Eye (tissue), 1 donor: ENCODE measurements around the gene CTNNA2.

Experiments
- DNase-seq: peaks from one replicate; pipeline ENCODE4 v3.0.0-alpha.2; 2015

The CTNNA2 gene

DNA sequence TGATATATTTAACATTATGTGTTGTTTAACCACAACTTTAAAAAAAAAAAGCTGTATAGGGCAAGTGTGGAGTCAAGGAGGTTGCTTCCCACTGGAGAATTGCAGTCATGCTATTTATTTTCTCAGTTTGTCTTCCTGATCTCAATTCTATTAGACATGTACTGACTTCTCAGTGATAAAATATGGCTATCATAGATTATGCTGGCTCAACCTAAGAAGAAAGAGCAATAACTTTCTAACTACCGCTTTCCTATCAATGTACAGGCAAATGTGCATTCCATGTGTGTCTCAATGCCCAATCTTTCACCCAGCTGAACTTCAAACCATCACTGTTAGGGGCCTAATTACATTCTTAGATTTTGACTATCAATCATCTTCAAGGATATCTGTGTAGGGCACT, 201.4 kb downstream of the CTNNA2 start:
- no peak for DNase-seq

DNA sequence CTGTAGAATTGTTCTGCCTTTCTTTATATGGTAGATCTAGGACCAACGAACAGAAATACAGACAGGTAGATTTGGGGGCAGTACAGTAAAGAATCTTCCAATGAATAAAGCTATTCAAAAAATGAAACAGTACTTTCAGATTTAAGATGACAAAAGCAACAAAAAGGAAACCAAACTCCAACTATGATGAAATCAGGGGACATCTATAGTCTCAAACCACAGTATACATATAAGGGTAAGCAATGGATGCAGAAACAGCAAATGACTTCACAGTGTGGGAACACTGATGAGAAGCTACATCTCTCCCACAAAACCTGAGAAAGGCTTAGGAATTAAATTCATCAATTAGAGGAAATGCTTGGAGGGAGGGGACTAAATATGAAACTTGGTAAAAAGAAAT, 202.5 kb downstream of the CTNNA2 start:
- DNase-seq, result no peak

DNA sequence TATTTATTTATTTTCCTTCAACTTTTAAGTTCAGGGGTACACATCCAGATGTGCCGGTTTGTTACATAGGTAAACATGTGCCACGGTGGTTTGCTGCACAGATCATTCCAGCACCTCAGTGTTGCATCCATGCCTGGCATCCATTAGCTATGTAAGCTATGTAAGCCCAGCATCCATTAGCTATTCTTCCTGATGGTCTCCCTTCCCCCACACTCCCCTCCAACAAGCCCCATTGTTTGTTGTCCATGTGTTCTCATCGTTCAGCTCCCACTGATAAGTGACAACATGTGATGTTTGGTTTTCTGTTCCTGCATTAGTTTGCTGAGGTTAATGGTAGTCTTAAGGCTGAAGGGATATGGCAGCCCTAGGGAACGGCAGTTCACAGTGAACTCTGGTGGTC, 203.4 kb downstream of the CTNNA2 start:
- DNase-seq, result peak; percentile 40

- peak; percentile 16 for DNase-seq
Measured at GRCh38 chr2:79717364-79718007, 204.6 kb downstream of the CTNNA2 start.

GRCh38 chr2:79721061-79721460, 208.2 kb downstream of the CTNNA2 start:
- no peak for DNase-seq

GRCh38 chr2:79721966-79722365, 209.1 kb downstream of the CTNNA2 start:
- DNase-seq, result no peak

- no peak for DNase-seq
Measured at GRCh38 chr2:79723830-79724229, 211.0 kb downstream of the CTNNA2 start.

DNA sequence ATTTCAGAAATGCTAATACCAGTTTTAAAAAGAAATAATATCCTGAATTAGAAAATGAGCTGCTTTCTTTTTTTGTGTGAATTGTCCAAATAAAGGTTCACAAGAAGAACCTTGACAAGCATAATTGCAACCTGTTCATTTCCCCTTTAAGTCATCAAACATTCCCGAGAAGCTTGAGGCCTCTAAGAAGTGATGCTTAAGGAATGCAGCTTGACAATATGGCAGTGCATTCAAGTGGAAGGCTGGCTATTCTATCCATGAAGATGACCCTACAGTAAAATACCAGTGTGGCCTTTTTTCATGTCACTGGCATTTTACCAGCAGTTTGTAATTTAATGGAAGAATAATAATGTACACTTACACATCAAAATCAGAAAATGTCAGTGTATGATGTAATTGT, 216.7 kb downstream of the CTNNA2 start:
- DNase-seq, result peak; percentile 87

DNA sequence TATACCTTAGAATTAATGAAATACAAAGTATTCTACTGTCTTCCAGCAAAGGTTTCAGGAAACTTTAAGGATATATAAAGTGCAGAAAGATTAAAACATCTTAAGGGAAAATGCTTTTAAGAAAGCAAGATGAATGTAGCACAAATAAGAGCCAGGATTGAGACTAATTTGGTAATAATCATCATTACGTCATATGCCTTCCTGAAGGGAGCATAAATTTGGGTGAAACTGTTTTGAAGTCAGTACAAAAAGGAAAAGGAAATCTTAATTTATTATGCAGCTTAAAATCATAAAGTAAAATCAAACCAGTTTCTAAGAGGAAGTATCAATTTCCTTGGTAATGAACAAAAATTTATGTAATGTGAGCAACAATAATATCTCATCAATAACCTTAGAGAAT, 221.7 kb downstream of the CTNNA2 start:
- no peak for DNase-seq

GRCh38 chr2:79740879-79741443, 228.1 kb downstream of the CTNNA2 start:
- DNase-seq, result no peak

- no peak for DNase-seq
Measured at GRCh38 chr2:79750321-79750720, 237.5 kb downstream of the CTNNA2 start.

DNA sequence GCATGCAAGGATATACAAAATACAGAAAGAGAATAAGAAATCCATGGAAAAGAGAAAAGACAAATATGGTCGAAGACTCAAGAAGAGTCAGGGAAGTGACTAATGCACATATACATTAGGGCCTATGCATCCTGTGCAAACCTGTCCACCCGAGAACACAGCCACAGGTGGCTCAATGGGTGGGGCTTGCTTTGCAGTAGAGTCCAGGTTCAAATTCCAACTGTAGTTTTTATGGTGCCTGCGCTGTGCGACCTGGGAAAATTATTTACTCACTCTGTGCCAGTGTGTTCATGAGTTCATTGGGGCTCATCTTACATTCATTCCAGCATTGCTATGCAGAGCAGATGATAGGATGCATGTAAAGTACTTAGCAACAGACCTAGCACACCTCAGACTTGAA, 244.7 kb downstream of the CTNNA2 start:
- DNase-seq, result no peak

DNA sequence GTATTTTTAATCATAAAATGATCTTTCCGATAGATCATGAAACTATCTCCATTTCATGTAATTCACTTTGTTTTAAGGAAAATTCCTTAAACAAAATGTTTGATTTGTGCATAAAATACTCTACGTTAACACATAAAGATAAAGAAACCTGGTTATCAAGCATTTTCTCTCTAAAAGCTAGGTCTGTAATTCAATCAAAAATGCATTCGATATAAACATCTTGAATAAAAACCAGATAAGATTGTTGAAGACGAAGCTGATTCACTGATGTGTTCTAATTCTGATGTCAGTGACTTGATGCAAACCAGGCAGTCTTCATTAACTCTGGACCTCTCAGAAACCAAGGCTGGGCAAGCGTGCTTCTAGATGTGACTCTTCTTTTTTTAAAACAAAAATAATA, 245.2 kb downstream of the CTNNA2 start:
- DNase-seq, result no peak

GRCh38 chr2:79758749-79759282, 246.0 kb downstream of the CTNNA2 start:
- DNase-seq, result no peak

DNA sequence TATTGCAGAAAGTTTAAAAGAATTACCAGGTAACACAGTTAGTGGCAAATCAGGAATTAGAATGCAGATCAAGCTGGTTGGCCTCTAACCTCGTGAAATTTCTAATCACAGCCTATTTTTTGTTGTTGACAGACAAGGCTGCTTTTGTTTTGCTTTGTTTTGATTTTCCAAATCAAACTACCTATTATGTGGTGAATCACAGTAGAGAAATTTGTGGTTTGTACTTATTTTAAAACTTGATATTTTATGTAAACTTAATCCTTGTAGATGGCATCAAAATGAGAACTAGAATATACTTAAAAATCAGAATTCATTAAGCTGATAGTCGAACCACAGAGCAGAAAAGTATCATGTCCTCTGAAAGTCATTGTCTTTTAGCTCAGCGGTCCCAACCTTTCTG, 258.1 kb downstream of the CTNNA2 start:
- DNase-seq, result no peak

GRCh38 chr2:79771493-79771892, 258.6 kb downstream of the CTNNA2 start:
- DNase-seq, result peak; percentile 57

DNA sequence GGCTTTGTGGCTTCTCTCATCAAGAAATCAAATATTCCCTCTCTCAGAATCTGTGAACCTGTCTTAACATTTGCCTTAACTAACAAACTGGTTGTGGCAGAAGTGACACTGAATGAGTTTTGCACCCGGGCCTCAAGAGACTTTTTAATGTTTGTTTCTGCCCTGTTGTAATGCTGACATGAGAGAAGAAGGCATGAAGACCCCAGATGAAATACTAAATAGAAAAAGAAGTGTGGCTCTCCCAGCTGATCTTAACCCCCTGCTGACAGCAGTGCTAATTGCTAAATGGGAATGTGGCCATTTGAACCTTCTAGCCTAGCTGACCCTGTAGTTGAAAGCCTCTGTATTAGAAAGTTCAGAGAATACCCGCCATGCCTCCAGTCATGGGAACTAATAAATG, 261.2 kb downstream of the CTNNA2 start:
- DNase-seq, result peak; percentile 72

GRCh38 chr2:79776461-79776860, 263.6 kb downstream of the CTNNA2 start:
- DNase-seq, result no peak

- no peak for DNase-seq
Measured at GRCh38 chr2:79780781-79781180, 267.9 kb downstream of the CTNNA2 start.

GRCh38 chr2:79782576-79783452, 270.0 kb downstream of the CTNNA2 start:
- no peak for DNase-seq

DNA sequence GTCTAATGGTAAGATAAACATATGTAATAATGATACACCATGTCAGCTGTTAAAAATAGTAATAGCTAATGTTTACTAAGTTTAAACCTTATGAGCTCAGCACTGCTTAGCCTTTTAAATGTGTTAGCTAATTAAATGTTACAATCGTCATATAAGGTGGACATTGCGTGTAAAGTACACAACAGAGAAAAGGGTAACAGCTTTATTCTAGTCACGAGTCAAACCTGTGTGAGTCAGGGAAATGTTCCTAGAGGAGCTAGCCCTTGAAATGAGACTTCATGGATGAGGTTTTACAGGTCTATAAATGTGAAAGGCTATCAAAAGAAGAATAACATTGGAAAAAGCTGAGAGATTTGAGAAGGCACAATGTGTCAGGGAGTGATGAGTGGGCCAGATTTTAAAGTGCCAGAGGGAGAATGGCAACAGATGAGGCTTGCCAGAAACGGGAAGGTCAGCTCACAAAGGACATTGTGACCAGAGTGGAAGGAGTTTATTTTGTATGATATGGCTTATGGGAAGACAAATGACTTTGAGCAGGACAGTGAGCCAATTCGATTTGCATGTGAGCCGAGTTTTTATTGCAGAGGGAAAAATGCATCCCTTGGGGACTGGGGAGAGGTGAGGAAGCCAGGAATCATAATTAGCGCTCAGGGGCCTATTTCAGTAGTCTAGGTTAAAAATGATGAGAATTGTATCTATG, 276.3 kb downstream of the CTNNA2 start:
- no peak for DNase-seq

DNA sequence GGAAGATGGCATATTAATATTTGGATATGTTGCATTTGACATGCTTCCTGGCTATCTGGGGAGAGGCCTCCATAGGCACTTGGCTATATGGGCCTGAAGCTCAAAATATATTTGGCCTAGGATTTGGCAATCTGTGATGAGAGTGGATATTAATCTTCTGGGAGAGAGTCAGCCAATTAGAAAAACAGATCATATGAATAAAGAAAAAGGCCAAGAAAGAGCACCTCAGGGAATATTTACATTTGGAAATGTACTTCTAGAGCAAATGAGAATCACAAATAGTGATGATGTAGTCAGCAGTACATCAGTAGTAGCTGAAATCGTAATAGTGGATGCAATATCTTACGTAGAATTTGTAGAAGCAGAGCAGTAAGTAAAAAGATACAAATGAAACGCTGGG, 277.0 kb downstream of the CTNNA2 start:
- no peak for DNase-seq

DNA sequence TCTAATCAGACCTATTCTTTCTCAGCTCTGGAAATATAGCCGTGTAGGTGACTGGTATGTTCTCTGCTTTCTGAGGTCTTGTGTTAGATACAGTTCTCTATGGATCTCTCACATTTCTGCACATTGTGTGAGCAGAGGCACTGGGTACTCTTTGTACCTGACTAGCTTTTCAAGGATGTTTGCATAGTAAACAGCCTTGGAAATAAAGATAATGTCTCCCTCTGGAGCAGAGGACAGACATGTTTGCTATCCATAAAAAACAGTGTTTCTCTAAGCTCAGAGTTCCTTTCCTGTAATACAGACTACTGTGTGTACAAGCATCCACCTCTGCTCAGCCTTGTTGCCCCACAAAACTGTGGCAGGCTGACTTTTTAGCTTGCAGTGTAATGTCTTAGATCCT, 279.2 kb downstream of the CTNNA2 start:
- DNase-seq, result no peak
